GM19193 (cell line): ENCODE measurements around the gene PHPT1.

Experiments
- POLR2A ChIP-seq: IDR thresholded peaks from 4 replicates; pipeline ENCODE4 v1.6.1; 2011; ENCODE audit not compliant: insufficient read depth, insufficient read length; ENCODE audit errors: extremely low read depth

Gene PHPT1

DNA sequence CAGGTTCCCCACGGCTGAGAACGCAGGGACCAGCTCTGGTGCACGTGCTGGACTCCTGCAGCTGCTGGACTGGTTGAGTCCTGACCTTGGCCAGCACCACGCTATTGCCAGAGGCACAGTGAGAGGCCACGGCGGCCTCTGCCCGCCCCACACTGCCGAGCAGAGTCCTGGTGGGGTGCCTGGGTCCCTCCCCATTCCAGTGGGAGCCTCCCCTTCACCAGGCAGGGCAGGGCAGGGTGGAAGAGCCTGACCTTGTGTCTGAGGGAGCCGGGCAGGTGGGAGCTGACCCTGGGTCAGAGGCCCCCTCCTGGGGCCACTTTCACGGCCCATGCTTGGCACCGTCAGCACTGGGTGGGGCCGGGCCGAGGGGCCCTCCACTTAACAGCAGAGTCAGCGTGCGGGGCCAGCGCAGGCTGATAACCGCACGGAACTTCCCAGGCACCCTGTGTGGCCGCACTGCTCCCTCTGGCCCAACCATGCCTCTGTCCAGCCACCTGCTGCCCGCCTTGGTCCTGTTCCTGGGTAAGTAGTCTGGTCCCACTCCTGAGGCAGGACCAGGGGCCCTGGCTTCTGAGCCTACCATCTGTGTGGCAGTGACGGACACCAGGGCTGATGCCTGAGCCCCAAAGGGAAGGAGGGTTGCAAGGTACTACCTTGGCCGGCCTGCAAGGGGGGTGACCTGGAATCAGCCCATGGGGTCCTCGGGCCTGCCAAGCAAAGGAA lies 2.9 kb downstream of the PHPT1 start, which contains the start of gene MAMDC4:
Gene MAMDC4 (plus strand): TSS at position 406 of the 723 bp plus-strand sequence. CDS start 71 bp downstream, at position 477.
- no peak for TF ChIP-seq POLR2A

DNA sequence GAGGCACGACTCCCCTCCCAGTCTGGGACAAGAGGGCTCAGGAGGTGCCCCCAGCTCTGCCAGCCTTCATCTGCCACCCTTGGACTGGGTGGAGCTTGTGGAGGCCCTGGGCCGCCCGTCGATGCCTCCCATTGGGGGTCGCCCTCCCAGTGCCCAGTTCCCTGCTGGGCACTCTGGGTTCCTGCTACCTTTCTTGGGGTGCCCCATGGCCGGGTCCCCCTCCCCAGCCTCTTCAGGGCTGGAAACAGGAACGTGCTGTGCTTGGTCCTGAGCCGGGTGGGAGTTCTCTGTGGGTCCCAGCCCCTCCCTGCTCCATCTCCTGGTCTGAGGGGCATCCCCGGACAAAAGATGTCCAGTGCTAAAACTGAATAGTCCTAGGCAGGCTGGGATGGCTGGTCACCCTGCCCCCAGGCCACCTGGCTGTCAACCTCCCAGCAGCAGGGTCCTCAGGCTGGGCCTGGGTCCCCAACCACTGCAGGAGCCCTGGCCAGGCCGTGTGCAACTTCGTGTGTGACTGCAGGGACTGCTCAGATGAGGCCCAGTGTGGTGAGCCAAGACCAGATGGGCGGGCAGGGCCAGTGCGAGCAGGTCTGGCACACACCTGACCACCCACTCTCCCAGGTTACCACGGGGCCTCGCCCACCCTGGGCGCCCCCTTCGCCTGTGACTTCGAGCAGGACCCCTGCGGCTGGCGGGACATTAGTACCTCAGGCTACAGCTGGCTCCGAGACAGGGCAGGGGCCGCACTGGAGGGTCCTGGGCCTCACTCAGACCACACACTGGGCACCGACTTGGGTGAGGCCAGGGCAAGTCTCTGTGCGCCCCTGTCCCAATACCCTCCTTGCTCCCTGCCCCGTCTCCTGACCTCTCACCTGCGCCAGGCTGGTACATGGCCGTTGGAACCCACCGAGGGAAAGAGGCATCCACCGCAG lies 3.7 kb downstream of the PHPT1 start:
- no peak for TF ChIP-seq POLR2A

DNA sequence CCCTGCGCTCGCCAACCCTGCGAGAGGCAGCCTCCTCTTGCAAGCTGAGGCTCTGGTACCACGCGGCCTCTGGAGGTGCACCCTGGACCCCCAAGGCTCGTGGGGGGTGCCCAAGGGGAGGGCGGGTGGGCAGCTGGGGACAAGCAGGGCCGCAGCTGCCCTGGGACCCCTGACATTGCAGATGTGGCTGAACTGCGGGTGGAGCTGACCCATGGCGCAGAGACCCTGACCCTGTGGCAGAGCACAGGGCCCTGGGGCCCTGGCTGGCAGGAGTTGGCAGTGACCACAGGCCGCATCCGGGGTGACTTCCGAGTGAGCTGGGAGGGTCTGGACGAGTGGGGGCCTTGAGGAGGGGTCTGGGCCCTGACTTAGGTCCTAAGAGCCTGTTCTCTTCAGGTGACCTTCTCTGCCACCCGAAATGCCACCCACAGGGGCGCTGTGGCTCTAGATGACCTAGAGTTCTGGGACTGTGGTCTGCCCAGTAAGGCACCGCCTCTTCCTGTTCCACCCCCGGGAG lies 4.4 kb downstream of the PHPT1 start:
- no peak for TF ChIP-seq POLR2A

DNA sequence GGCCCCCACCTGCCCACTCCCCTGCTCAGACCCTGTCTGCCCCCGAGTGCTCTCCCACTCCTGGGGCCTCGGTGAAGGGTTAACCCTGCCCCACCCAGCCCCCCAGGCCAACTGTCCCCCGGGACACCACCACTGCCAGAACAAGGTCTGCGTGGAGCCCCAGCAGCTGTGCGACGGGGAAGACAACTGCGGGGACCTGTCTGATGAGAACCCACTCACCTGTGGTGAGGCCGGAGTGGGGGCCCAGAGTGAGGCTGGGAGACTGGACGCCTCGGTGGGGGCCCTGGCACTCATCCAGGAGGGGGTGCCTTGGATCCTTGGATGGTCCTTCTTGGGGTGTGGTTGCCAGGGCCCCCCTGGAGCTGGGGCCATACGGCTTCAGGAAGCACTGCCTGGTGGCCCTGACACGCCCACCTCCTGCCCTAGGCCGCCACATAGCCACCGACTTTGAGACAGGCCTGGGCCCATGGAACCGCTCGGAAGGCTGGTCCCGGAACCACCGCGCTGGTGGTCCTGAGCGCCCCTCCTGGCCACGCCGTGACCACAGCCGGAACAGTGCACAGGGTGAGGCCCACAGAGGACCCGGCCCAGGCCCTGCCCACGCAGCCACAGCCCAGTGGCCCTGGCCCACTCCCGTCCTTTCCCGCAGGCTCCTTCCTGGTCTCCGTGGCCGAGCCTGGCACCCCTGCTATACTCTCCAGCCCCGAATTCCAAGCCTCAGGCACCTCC lies 5.1 kb downstream of the PHPT1 start:
- TF ChIP-seq POLR2A: no peak

DNA sequence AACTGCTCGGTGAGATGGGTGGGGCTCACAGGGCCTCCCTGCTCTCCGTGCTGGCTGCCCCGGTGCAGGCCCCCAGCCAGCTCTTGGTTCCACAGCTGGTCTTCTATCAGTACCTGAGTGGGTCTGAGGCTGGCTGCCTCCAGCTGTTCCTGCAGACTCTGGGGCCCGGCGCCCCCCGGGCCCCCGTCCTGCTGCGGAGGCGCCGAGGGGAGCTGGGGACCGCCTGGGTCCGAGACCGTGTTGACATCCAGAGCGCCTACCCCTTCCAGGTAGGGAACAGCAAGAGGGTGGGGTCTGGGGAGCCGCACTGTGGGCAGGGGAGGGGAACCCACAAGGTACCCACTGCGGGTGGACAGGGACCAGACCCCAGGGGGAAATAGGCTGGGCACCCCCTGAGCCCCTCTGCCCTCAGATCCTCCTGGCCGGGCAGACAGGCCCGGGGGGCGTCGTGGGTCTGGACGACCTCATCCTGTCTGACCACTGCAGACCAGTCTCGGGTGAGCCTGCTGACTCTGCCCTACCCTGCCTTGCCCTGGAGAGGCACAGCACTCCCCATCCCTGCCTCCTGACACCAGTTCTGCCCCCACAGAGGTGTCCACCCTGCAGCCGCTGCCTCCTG lies 5.7 kb downstream of the PHPT1 start:
- no peak for TF ChIP-seq POLR2A

DNA sequence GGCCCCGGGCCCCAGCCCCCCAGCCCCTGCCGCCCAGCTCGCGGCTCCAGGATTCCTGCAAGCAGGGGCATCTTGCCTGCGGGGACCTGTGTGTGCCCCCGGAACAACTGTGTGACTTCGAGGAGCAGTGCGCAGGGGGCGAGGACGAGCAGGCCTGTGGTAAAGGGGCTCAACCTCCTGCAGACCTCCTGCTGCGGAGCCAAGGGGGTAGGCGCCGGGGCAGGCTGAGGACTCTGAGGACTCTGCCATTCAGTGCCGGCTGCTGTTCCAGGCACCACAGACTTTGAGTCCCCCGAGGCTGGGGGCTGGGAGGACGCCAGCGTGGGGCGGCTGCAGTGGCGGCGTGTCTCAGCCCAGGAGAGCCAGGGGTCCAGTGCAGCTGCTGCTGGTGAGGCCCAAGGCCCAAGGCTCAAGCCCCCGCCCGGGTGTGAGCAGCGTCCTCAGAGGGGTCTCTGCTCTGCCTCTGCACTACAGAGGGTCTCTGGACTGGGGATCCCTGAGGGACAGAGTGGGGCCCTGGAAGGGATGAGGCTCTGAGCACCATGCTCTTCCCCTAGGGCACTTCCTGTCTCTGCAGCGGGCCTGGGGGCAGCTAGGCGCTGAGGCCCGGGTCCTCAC lies 6.4 kb downstream of the PHPT1 start:
- TF ChIP-seq POLR2A: no peak

DNA sequence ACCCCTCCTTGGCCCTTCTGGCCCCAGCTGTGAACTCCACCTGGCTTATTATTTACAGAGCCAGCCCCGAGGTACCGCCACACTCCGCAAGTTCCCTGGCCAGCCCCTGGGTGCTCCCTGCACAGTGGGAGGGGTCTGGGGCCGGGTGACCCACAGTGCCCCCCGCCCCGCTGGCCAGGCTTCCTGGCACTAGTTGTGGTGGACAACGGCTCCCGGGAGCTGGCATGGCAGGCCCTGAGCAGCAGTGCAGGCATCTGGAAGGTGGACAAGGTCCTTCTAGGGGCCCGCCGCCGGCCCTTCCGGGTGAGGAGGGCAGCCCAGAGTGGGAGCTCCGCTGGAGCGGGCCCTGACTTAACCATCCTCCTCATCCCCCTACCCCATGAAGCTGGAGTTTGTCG lies 6.9 kb downstream of the PHPT1 start:
- TF ChIP-seq POLR2A: no peak

DNA sequence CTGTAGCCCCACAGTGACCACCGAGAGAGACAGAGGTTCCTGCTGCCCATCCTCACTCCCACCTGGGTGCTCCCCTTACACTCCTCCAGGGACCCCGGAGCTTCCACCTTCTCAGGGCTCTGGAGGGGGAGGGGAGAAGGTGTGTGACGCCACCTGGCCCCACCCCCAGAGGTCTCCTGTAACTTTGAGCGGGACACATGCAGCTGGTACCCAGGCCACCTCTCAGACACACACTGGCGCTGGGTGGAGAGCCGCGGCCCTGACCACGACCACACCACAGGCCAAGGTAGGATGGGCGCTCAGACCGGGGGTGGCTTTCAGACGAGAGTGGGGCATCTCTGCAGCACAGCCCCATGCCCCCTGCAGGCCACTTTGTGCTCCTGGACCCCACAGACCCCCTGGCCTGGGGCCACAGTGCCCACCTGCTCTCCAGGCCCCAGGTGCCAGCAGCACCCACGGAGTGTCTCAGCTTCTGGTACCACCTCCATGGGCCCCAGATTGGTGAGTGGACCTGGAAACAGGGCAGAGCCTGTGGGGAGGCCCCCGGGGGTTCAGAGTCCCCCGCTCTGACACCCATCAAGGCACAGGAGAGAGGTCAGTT lies 7.4 kb downstream of the PHPT1 start:
- TF ChIP-seq POLR2A: no peak

DNA sequence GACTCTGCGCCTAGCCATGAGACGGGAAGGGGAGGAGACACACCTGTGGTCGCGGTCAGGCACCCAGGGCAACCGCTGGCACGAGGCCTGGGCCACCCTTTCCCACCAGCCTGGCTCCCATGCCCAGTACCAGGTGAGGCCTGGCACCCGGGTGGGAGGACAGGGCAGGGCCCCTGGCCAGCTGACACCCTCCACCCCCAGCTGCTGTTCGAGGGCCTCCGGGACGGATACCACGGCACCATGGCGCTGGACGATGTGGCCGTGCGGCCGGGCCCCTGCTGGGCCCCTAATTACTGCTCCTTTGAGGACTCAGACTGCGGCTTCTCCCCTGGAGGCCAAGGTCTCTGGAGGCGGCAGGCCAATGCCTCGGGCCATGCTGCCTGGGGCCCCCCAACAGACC lies 8.0 kb downstream of the PHPT1 start:
- no peak for TF ChIP-seq POLR2A

DNA sequence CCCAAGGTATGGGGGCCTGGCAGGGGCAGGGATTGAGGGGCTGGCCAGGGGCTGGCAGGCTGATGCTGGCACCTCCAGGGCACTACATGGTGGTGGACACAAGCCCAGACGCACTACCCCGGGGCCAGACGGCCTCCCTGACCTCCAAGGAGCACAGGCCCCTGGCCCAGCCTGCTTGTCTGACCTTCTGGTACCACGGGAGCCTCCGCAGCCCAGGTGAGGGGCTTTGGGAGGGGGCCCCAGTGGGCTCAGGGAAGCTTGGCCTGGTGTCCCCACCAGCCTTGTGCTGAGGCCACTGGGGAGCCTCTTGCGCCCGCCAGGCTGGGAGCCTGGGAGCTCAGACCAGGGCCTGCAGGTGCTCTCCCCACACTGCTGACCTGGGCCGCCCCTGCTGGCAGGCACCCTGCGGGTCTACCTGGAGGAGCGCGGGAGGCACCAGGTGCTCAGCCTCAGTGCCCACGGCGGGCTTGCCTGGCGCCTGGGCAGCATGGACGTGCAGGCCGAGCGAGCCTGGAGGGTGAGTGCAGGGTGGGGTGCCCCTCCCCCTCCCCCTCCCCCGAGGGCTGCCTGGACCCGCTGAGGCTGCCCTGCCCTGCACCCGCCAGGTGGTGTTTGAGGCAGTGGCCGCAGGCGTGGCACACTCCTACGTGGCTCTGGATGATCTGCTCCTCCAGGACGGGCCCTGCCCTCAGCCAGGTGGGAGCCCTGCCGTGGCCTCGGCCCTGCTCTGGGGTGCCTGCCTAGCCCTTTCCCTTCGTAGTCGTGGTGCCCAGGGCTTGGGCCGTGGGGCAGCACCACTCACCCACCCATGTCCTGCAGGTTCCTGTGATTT lies 8.6 kb downstream of the PHPT1 start:
- TF ChIP-seq POLR2A: no peak

DNA sequence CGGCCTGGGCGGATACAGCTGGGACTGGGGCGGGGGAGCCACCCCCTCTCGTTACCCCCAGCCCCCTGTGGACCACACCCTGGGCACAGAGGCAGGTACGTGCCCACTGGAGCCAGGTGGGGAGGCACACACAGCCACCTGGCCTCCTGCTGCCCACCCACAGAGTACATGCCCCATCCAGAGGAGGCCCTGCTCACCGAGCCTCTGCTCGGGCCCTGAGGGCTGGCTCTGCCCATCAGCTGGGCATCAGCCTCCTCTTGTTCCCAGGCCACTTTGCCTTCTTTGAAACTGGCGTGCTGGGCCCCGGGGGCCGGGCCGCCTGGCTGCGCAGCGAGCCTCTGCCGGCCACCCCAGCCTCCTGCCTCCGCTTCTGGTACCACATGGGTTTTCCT lies 9.2 kb downstream of the PHPT1 start:
- TF ChIP-seq POLR2A: no peak

DNA sequence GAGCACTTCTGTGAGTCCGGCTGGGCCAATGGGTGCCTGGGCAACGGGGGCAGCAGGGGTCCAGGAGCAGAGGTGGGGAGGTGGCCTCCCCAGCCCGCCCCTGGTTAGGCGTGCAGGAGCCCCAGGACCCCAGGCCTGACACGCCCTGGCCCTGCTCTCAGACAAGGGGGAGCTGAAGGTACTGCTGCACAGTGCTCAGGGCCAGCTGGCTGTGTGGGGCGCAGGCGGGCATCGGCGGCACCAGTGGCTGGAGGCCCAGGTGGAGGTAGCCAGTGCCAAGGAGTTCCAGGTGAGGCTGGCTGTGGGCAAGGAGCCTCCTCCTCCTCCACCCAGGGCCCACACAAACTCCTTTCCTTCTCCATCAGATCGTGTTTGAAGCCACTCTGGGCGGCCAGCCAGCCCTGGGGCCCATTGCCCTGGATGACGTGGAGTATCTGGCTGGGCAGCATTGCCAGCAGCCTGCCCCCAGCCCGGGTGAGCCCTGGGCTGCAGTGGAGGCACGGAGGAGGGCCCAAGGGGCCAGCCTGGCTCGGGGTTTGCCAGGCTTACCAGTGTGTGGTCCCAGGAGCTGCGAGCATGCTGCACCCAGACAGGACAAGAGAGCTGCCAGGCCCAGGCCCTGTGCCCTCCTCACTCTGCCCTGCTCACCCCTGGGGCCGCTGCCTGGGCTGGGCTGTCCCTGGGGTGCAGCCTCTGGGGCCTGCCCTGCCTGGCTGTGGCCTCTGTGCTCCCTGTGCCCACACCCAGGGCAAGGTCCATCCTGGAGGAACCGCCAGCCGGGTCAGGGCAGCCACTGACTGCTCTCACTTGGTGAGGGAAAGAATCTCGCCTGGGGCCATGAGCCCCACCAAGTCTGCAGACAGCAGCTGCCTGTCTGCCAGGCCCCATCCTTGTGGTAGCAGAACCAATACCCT lies 9.9 kb downstream of the PHPT1 start:
- TF ChIP-seq POLR2A: peak; percentile 26
